Measurements from ENCODE around the gene TUBE1. TPM values are rescaled to one million over a fixed set of nuclear protein-coding genes. Genes with fewer than 3 reads are reported as not detected.

Gene TUBE1
- total RNA-seq, 1 experiment from 2014 or later, result 11.6 TPM

DNA sequence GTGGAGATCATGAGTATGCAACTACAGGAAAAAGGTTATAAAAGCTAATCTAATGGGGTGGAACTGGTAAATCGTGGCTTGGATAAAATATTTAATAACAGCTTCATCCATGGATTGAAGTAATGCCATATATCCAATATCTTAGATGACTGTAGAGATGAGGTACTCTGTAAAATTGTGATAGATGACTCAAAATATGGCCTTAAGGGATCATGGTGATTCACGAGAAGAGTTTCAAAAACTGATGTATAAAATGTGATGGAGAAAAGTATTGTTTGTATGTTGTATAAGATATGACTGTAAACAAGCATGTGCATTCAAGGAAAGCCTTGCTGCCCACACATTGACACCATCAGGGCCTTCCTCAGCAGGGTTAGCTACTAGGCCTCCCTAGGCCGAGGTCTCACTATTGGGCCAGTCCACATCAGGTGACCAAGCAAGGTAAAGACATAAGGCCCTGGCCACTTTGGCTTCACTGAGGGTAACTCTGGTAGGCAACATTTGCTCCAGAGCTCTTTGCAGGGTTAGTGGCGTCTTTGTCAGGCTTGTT, 51.1 kb downstream of the TUBE1 start:
- Histone ChIP-seq H3K4ac (ENCODE audit: low read depth, low read length) (no peak overlapping the region), H2AK5ac (ENCODE audit: insufficient read length, low read length) (no peak overlapping the region), H3K4me2 (ENCODE audit: insufficient read depth, insufficient read length, low read length) (no peak overlapping the region), H3K9me3 (ENCODE audit: control insufficient read depth, low read depth, low read length) (no peaks in the 10 kb centered on the region), H3K14ac (ENCODE audit: insufficient read depth, low read length) (no peak overlapping the region), H4K20me1 (ENCODE audit: control insufficient read depth, insufficient read depth, insufficient read length) (no peaks in the 10 kb centered on the region), H4K5ac (ENCODE audit: insufficient read length, low read depth, low read length) (no peak overlapping the region), H4K91ac (ENCODE audit: insufficient read length, low read depth, low read length) (no peak overlapping the region), H3T11ph (ENCODE audit: low read length) (no peak overlapping the region), H3K56ac (ENCODE audit: insufficient read length, low read depth, low read length) (no peak overlapping the region), H3K27me3 (ENCODE audit: insufficient read depth, low read length) (no peaks in the 10 kb centered on the region), H2AFZ (ENCODE audit: low read length) (no peak overlapping the region), H2BK5ac (ENCODE audit: insufficient read length, low read length) (no peak overlapping the region), H4K8ac (replicated peaks; ENCODE audit: insufficient read length, low read depth, low read length) (no peak overlapping the region), H2BK20ac (ENCODE audit: low read depth, low read length, poor library complexity, severe bottlenecking) (no peak overlapping the region), H3K27ac (ENCODE audit: insufficient read length, low read depth, low read length) (no peak overlapping the region), H3K23me2 (ENCODE audit: insufficient read length, low read depth, low read length, poor library complexity, severe bottlenecking) (no peaks in the 10 kb centered on the region), H3K9ac (ENCODE audit: extremely low read depth, insufficient read length, low read length) (no peak overlapping the region), H3K23ac (ENCODE audit: insufficient read length, low read depth, low read length) (no peak overlapping the region), H2BK12ac (ENCODE audit: insufficient read length, low read depth, low read length) (no peak overlapping the region), H3K79me1 (ENCODE audit: insufficient read depth, low read depth, low read length, poor library complexity, severe bottlenecking) (no peaks in the 10 kb centered on the region), H3K4me1 (ENCODE audit: insufficient read depth, low read length) (no peaks in the 10 kb centered on the region; the same call in 1 of the 2 replicates), H3K18ac (ENCODE audit: insufficient read length, low read depth, low read length) (no peak overlapping the region), H2BK120ac (ENCODE audit: low read depth, low read length, poor library complexity, severe bottlenecking) (no peak overlapping the region), H2BK15ac (ENCODE audit: low read depth, low read length) (no peak overlapping the region), H3K79me2 (ENCODE audit: insufficient read depth, low read length) (no peaks in the 10 kb centered on the region)
- H3K4me1 Mint-ChIP-seq, result peaks cover 9 to 10% of the 10 kb centered on the region in 2 experiments; a peak in 3 of 4 replicates
- no peak overlapping the region for H3K4me3 Mint-ChIP-seq
- no peak overlapping the region for H3K27ac Mint-ChIP-seq
- no peaks in the 10 kb centered on the region for H3K9me3 Mint-ChIP-seq
- 100% methylated on average over 1 of the region's 4 CpGs for WGBS (ENCODE audit: extremely low coverage, insufficient read length, low lambda C conversion rate)
- H3K36me3 Mint-ChIP-seq (ENCODE audit: insufficient read depth in 1 of 3, low read depth in 3 of 3), result no peaks in the 10 kb centered on the region; a peak in 1 of 7 replicates
- DNase-seq, result no peak
- TF ChIP-seq, protein P1, sequence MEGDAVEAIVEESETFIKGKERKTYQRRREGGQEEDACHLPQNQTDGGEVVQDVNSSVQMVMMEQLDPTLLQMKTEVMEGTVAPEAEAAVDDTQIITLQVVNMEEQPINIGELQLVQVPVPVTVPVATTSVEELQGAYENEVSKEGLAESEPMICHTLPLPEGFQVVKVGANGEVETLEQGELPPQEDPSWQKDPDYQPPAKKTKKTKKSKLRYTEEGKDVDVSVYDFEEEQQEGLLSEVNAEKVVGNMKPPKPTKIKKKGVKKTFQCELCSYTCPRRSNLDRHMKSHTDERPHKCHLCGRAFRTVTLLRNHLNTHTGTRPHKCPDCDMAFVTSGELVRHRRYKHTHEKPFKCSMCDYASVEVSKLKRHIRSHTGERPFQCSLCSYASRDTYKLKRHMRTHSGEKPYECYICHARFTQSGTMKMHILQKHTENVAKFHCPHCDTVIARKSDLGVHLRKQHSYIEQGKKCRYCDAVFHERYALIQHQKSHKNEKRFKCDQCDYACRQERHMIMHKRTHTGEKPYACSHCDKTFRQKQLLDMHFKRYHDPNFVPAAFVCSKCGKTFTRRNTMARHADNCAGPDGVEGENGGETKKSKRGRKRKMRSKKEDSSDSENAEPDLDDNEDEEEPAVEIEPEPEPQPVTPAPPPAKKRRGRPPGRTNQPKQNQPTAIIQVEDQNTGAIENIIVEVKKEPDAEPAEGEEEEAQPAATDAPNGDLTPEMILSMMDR (conservative IDR thresholded peaks at IDR 0.05), result no peak
- H3K27me3 Mint-ChIP-seq (ENCODE audit: low read depth), result peaks cover 3% of the 10 kb centered on the region

All from H9 (cell line).